Neural cell (in vitro differentiated cells): Measurements from ENCODE around the gene PPP1R8. TPM values are rescaled to one million over a fixed set of nuclear protein-coding genes. Genes with fewer than 3 reads are reported as not detected.

Experiments used
- H2AFZ ChIP-seq: fragments of 200-600, 300-800 bp; sonication (generic), shearing (Covaris generic); 2 replicates; pipeline ENCODE4 v1.6.0; 2014; ENCODE audit warnings: low read depth, mild to moderate bottlenecking, antibody characterized with exemption, low read length, moderate library complexity
- H3F3A ChIP-seq: fragments of 200-600 bp; shearing (Covaris generic); 2 replicates; pipeline ENCODE4 v1.6.1; 2016; ENCODE audit warnings: mild to moderate bottlenecking, moderate library complexity, mixed read lengths, antibody characterized with exemption, low read length; ENCODE audit not compliant: insufficient read depth, poor library complexity, severe bottlenecking
- H3K27ac ChIP-seq: fragments of 200-600, 300-800 bp; sonication (generic), shearing (Covaris generic); 2 replicates; pipeline ENCODE4 v1.5.1; 2014; ENCODE audit warnings: mild to moderate bottlenecking, low read length, moderate library complexity
- H3K27me3 ChIP-seq: fragments of 300-800, 200-600 bp; sonication (generic), shearing (Covaris generic); 2 replicates; pipeline ENCODE4 v1.6.0; 2014; ENCODE audit warnings: mild to moderate bottlenecking, low read depth, low read length, moderate library complexity; ENCODE audit not compliant: insufficient read depth
- H3K36me3 ChIP-seq: fragments of 300-800, 200-600 bp; sonication (generic), shearing (Covaris generic); 2 replicates; pipeline ENCODE4 v1.5.1; 2014; ENCODE audit warnings: mild to moderate bottlenecking, antibody characterized with exemption, low read length, moderate library complexity; ENCODE audit not compliant: insufficient read depth
- H3K4me2 ChIP-seq: fragments of 300-800, 200-600 bp; sonication (generic), shearing (Covaris generic); 2 replicates; pipeline ENCODE4 v1.6.0; 2014; ENCODE audit warnings: mild to moderate bottlenecking, low read length
- H3K4me3 ChIP-seq: fragments of 300-800, 200-600 bp; sonication (generic), shearing (Covaris generic); 2 replicates; pipeline ENCODE4 v1.5.1; 2014; ENCODE audit warnings: mild to moderate bottlenecking, low read length, moderate library complexity
- H3K79me2 ChIP-seq: fragments of 200-600 bp; shearing (Covaris generic); replicated peaks from 2 replicates; pipeline ENCODE4 v1.6.0; 2014; ENCODE audit warnings: mild to moderate bottlenecking, low read length, moderate library complexity; ENCODE audit not compliant: insufficient read depth
- H3K9ac ChIP-seq: fragments of 300-800, 200-600 bp; sonication (generic), shearing (Covaris generic); 2 replicates; pipeline ENCODE4 v1.6.1; 2016; ENCODE audit warnings: mild to moderate bottlenecking, low read length, mixed read lengths
- H3K9me2 ChIP-seq: fragments of 200-600 bp; shearing (Covaris generic); 2 replicates; pipeline ENCODE4 v1.6.1; 2016; ENCODE audit warnings: mild to moderate bottlenecking, low read length, mixed read lengths; ENCODE audit not compliant: insufficient read depth
- H3K9me3 ChIP-seq: fragments of 200-600, 300-800 bp; sonication (generic), shearing (Covaris generic); 2 replicates; pipeline ENCODE4 v1.6.1; 2016; ENCODE audit warnings: mild to moderate bottlenecking, mixed run types, low read length, moderate library complexity, mixed read lengths
- H4K20me1 ChIP-seq: fragments of 200-600 bp; shearing (Covaris generic); 2 replicates; pipeline ENCODE4 v1.6.1; 2016; ENCODE audit warnings: mild to moderate bottlenecking, mixed run types; ENCODE audit not compliant: insufficient read depth
- CTCF ChIP-seq: fragments of 450-650 bp; IDR thresholded peaks from 2 replicates; pipeline ENCODE4 v1.5.1; 2014; ENCODE audit warnings: antibody characterized with exemption, mild to moderate bottlenecking, moderate library complexity; ENCODE audit not compliant: poor library complexity, severe bottlenecking
- EP300 ChIP-seq: fragments of 450-650 bp; conservative IDR thresholded peaks from 2 replicates; pipeline ENCODE4 v1.6.1; 2014; ENCODE audit warnings: antibody characterized with exemption, mild to moderate bottlenecking, moderate library complexity; ENCODE audit not compliant: poor library complexity, severe bottlenecking
- EZH2 ChIP-seq: fragments of 200-600, 300-800 bp; shearing (Covaris generic), sonication (generic); IDR thresholded peaks from 2 replicates; pipeline ENCODE4 v1.6.1; 2014; ENCODE audit warnings: antibody characterized with exemption, low read length, borderline replicate concordance, mild to moderate bottlenecking; ENCODE audit not compliant: insufficient read depth, poor library complexity, severe bottlenecking
- MXI1 ChIP-seq: fragments of 450-650 bp; conservative IDR thresholded peaks from 2 replicates; pipeline ENCODE4 v1.6.1; 2014; ENCODE audit warnings: antibody characterized with exemption, mild to moderate bottlenecking; ENCODE audit not compliant: poor library complexity, severe bottlenecking
- POLR2AphosphoS5 ChIP-seq: IDR thresholded peaks from 2 replicates; pipeline ENCODE4 v1.6.1; 2012
- RAD21 ChIP-seq: fragments of 450-650 bp; conservative IDR thresholded peaks from 2 replicates; pipeline ENCODE4 v1.6.1; 2014; ENCODE audit warnings: antibody characterized with exemption, mild to moderate bottlenecking, moderate library complexity
- SMC3 ChIP-seq: fragments of 450-650 bp; conservative IDR thresholded peaks from 2 replicates; pipeline ENCODE4 v1.6.1; 2014; ENCODE audit warnings: antibody characterized with exemption, mild to moderate bottlenecking, moderate library complexity; ENCODE audit not compliant: poor library complexity
- TAF1 ChIP-seq: IDR thresholded peaks from 2 replicates; pipeline ENCODE4 v1.6.1; 2012; ENCODE audit warnings: low read depth
- polyA plus RNA-seq: library from polyadenylated mRNA; depleted of rRNA; stranded (reverse); fragments of >200 nt; gene quantifications from 2 replicates; pipeline ENCODE4 v1.2.3, GENCODE V29; 2014
- TF ChIP-seq, protein P1 (sequence below): IDR thresholded peaks from 2 replicates; pipeline ENCODE4 v1.6.1; 2012; ENCODE audit warnings: borderline replicate concordance

Gene PPP1R8
- polyA plus RNA-seq, 1 donor from 2014 or later, result 90.1 TPM

- Histone ChIP-seq H3F3A (no peaks in the 10 kb centered on the region), H3K27me3 (no peaks in the 10 kb centered on the region), H3K9me2 (no peaks in the 10 kb centered on the region), H2AFZ (no peak overlapping the region), H3K79me2 (no peaks in the 10 kb centered on the region), H3K9ac (no peak overlapping the region), H3K4me3 (no peak overlapping the region), H3K27ac (no peak overlapping the region), H3K9me3 (no peaks in the 10 kb centered on the region), H4K20me1 (no peaks in the 10 kb centered on the region), H3K4me2 (no peak overlapping the region), H3K36me3 (no peaks in the 10 kb centered on the region)
- TF ChIP-seq RAD21, result no peak
- no peak for TF ChIP-seq POLR2AphosphoS5
- no peak for TF ChIP-seq EZH2
- no peak for TF ChIP-seq CTCF
- TF ChIP-seq TAF1, result no peak
- no peak for TF ChIP-seq EP300
- TF ChIP-seq, protein P1, sequence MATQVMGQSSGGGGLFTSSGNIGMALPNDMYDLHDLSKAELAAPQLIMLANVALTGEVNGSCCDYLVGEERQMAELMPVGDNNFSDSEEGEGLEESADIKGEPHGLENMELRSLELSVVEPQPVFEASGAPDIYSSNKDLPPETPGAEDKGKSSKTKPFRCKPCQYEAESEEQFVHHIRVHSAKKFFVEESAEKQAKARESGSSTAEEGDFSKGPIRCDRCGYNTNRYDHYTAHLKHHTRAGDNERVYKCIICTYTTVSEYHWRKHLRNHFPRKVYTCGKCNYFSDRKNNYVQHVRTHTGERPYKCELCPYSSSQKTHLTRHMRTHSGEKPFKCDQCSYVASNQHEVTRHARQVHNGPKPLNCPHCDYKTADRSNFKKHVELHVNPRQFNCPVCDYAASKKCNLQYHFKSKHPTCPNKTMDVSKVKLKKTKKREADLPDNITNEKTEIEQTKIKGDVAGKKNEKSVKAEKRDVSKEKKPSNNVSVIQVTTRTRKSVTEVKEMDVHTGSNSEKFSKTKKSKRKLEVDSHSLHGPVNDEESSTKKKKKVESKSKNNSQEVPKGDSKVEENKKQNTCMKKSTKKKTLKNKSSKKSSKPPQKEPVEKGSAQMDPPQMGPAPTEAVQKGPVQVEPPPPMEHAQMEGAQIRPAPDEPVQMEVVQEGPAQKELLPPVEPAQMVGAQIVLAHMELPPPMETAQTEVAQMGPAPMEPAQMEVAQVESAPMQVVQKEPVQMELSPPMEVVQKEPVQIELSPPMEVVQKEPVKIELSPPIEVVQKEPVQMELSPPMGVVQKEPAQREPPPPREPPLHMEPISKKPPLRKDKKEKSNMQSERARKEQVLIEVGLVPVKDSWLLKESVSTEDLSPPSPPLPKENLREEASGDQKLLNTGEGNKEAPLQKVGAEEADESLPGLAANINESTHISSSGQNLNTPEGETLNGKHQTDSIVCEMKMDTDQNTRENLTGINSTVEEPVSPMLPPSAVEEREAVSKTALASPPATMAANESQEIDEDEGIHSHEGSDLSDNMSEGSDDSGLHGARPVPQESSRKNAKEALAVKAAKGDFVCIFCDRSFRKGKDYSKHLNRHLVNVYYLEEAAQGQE, result no peak
- TF ChIP-seq SMC3, result no peak
- TF ChIP-seq MXI1, result no peak
Measured at GRCh38 chr1:27862004-27862403, 31.4 kb downstream of the PPP1R8 start.

- Histone ChIP-seq H3K27me3 (no peaks in the 10 kb centered on the region), H3K27ac (no peak overlapping the region), H3K9me2 (no peaks in the 10 kb centered on the region), H4K20me1 (no peaks in the 10 kb centered on the region), H3K4me3 (no peak overlapping the region), H3K4me2 (no peak overlapping the region), H3K9ac (no peak overlapping the region), H3F3A (no peaks in the 10 kb centered on the region), H3K9me3 (no peaks in the 10 kb centered on the region), H3K36me3 (no peaks in the 10 kb centered on the region), H3K79me2 (no peaks in the 10 kb centered on the region), H2AFZ (no peak overlapping the region)
- TF ChIP-seq RAD21, result no peak
- TF ChIP-seq TAF1, result no peak
- no peak for TF ChIP-seq POLR2AphosphoS5
- TF ChIP-seq CTCF, result no peak
- TF ChIP-seq, protein P1, result no peak
- TF ChIP-seq EP300, result no peak
- no peak for TF ChIP-seq SMC3
- no peak for TF ChIP-seq EZH2
- no peak for TF ChIP-seq MXI1
Measured at GRCh38 chr1:27862671-27863537, 32.3 kb downstream of the PPP1R8 start.
